ENCODE measurements around the gene ALPG. TPM values are rescaled to one million over a fixed set of nuclear protein-coding genes. Genes with fewer than 3 reads are reported as not detected.
A peak's percentile ranks its signal among the peaks of the same experiment; 100 is the strongest.
"Not testable (repeated sequence)": the region's sequence is repeated elsewhere in the genome, so short reads cannot be mapped to it uniquely, and the experiment has no call there.

ALPG gene
- total RNA-seq (2014; rRNA removed; shearing (Covaris generic)) = 0.16 TPM in 1 of 2 replicates, not detected in the other

GRCh38 chr2:232406556-232407310 lies at the start of gene ALPG:
ALPG (plus strand) TSS chr2:232406844; CDS start chr2:232406895, 51 bp downstream.
- no peak for DNase-seq (ENCODE audit: low spot score)

- DNase-seq (ENCODE audit: low spot score) = no peak
Measured at GRCh38 chr2:232361646-232362045, 45.0 kb upstream of the ALPG start.

GRCh38 chr2:232362174-232362900 lies 44.3 kb upstream of the ALPG start:
- no peak for DNase-seq (ENCODE audit: low spot score)

GRCh38 chr2:232363064-232363783 lies 43.4 kb upstream of the ALPG start:
- DNase-seq (ENCODE audit: low spot score) = not testable (repeated sequence)

- DNase-seq (ENCODE audit: low spot score) = no peak
Measured at GRCh38 chr2:232363784-232364615, 42.6 kb upstream of the ALPG start.

- DNase-seq (ENCODE audit: low spot score) = not testable (repeated sequence)
Measured at GRCh38 chr2:232364806-232365594, 41.6 kb upstream of the ALPG start.

GRCh38 chr2:232365621-232366321 lies 40.9 kb upstream of the ALPG start:
- peak; percentile 85 for DNase-seq (ENCODE audit: low spot score)

- not testable (repeated sequence) for DNase-seq (ENCODE audit: low spot score)
Measured at GRCh38 chr2:232366461-232366860, 40.2 kb upstream of the ALPG start.

- no peak for DNase-seq (ENCODE audit: low spot score)
Measured at GRCh38 chr2:232367016-232367415, 39.6 kb upstream of the ALPG start.

- DNase-seq (ENCODE audit: low spot score) = no peak
Measured at GRCh38 chr2:232367591-232368233, 38.9 kb upstream of the ALPG start.

GRCh38 chr2:232368311-232368731 lies 38.3 kb upstream of the ALPG start:
- DNase-seq (ENCODE audit: low spot score) = peak; percentile 31

- no peak for DNase-seq (ENCODE audit: low spot score)
Measured at GRCh38 chr2:232369126-232369951, 37.3 kb upstream of the ALPG start.

GRCh38 chr2:232370007-232370406 lies 36.6 kb upstream of the ALPG start:
- not testable (repeated sequence) for DNase-seq (ENCODE audit: low spot score)

- DNase-seq (ENCODE audit: low spot score) = no peak
Measured at GRCh38 chr2:232372231-232373208, 34.1 kb upstream of the ALPG start.

GRCh38 chr2:232374356-232374755 lies 32.3 kb upstream of the ALPG start:
- no peak for DNase-seq (ENCODE audit: low spot score)

- DNase-seq (ENCODE audit: low spot score) = no peak
Measured at GRCh38 chr2:232375164-232375563, 31.5 kb upstream of the ALPG start.

- no peak for DNase-seq (ENCODE audit: low spot score)
Measured at GRCh38 chr2:232376260-232376659, 30.4 kb upstream of the ALPG start.

Data from HT-29 (cell line).